Testis (tissue), 3 donors: Measurements from ENCODE around the gene TRIM38. TPM values are rescaled to one million over a fixed set of nuclear protein-coding genes. Genes with fewer than 3 reads are reported as not detected.

Experiments
- DNase-seq: peaks from one replicate; pipeline ENCODE4 v3.0.0-alpha.2; 2019
- H3K27ac ChIP-seq, 2 donors: fragments of 200-600 bp; sonication (generic); one replicate each; pipeline ENCODE4 v1.5.1; 2019
- H3K27me3 ChIP-seq: fragments of 200-600 bp; sonication (generic); one replicate; pipeline ENCODE4 v1.5.1; 2019
- H3K36me3 ChIP-seq: fragments of 200-600 bp; sonication (generic); one replicate; pipeline ENCODE4 v1.5.1; 2017; ENCODE audit warnings: low read depth; ENCODE audit errors: missing control alignments
- H3K4me1 ChIP-seq: fragments of 200-600 bp; sonication (generic); one replicate; pipeline ENCODE4 v1.5.1; 2019
- H3K4me3 ChIP-seq, 2 donors: fragments of 200-600 bp; sonication (generic); one replicate each; pipeline ENCODE4 v1.5.1; 2017 to 2019
- H3K9me3 ChIP-seq: fragments of 200-600 bp; sonication (generic); one replicate; pipeline ENCODE4 v1.5.1; 2017
- CTCF ChIP-seq, 3 experiments: fragments of 450-650 bp in 2 of 3; fragments of 200-600 bp in 1 of 3; sonication (generic) in 1 of 3; IDR thresholded peaks; one replicate each; pipeline ENCODE4 v1.5.1; 2016 to 2019; ENCODE audit warnings: antibody characterized with exemption in 3 of 3, mild to moderate bottlenecking in 2 of 3, moderate library complexity in 1 of 3
- POLR2A ChIP-seq: fragments of 450-650 bp; IDR thresholded peaks from one replicate; pipeline ENCODE4 v1.6.1; 2017; ENCODE audit warnings: antibody characterized with exemption, mild to moderate bottlenecking, moderate library complexity
- WGBS, 2 donors: methylation state at CpG; one replicate each; pipeline ENCODE4 v1.1.5; 2018; 5-methylcytosine and 5-hydroxymethylcytosine counted together
- intact Hi-C: fragments of 100-400 bp; cut with DNase I; formaldehyde crosslinking; loops from one replicate; pipeline ENCODE4 v1.15.1; 2023; ENCODE audit warnings: low total_unique reads
- polyA plus RNA-seq: library from polyadenylated mRNA; stranded (reverse); fragments of 350-450 nt; fragmentation: Illumina TruSeq; extraction: RNeasy Lipid Tissue Mini Kit (QIAGEN cat#74804); gene quantifications from one replicate; pipeline ENCODE4 v1.2.3, GENCODE V29; 2014; ENCODE audit warnings: low read depth, low replicate concordance; ENCODE audit not compliant: insufficient read depth
- total RNA-seq, 2 donors: library from RNA; depleted of rRNA; stranded (reverse); fragments of >200 nt; gene quantifications; one replicate each; pipeline ENCODE4 v1.2.3, GENCODE V29; 2016

TRIM38 gene
- total and polyA plus RNA-seq, 3 donors from 2014 or later, result 3.2 to 9.1 (median 5.3) TPM

- WGBS, 2 donors, result 16 to 19% methylated on average over 5 of the region's 5 CpGs
- Histone ChIP-seq H3K9me3 (no peaks in the 10 kb centered on the region), H3K27me3 (no peaks in the 10 kb centered on the region), H3K4me1 (no peaks in the 10 kb centered on the region), H3K36me3 (no peaks in the 10 kb centered on the region), H3K4me3 (peak overlapping the region; percentile 54 to 82), H3K27ac (peak overlapping the region in 1 of 2 donors; percentile 96)
- TF ChIP-seq CTCF (IDR thresholded peaks at IDR 0.05) (no peak), POLR2A (no peak)
- DNase-seq, result no peak
- intact Hi-C loops, result no loop called here
These were observed 57.3 kb downstream of the TRIM38 start for GRCh38 chr6:26019967-26020328.

GRCh38 chr6:26020329-26021000, 57.9 kb downstream of the TRIM38 start:
- WGBS, 2 donors, result 0 to 1% methylated on average over 30 to 45 of the region's 45 CpGs
- peak overlapping the region; percentile 54 to 82 for H3K4me3 ChIP-seq
- intact Hi-C loops, result no loop called here
- H3K27me3 ChIP-seq, result no peaks in the 10 kb centered on the region
- TF ChIP-seq POLR2A, result peak; percentile 98
- TF ChIP-seq CTCF (IDR thresholded peaks at IDR 0.05), result no peak
- H3K36me3 ChIP-seq, result no peaks in the 10 kb centered on the region
- peak overlapping the region; percentile 88 to 96 for H3K27ac ChIP-seq
- peak; percentile 93 for DNase-seq
- H3K9me3 ChIP-seq, result no peaks in the 10 kb centered on the region
- H3K4me1 ChIP-seq, result no peaks in the 10 kb centered on the region

- Histone ChIP-seq H3K4me3 (peak overlapping the region; percentile 54 to 82), H3K27ac (peak overlapping the region; percentile 88 to 96), H3K4me1 (peaks cover 4% of the 10 kb centered on the region), H3K27me3 (no peaks in the 10 kb centered on the region), H3K9me3 (no peaks in the 10 kb centered on the region), H3K36me3 (no peaks in the 10 kb centered on the region)
- no peak for TF ChIP-seq POLR2A
- no peak for TF ChIP-seq CTCF (IDR thresholded peaks at IDR 0.05)
- intact Hi-C loops, result no loop called here
- 1% methylated on average over 23 of the region's 23 CpGs for WGBS, 2 donors
- peak; percentile 57 for DNase-seq
These were observed 58.4 kb downstream of the TRIM38 start for GRCh38 chr6:26021001-26021349.

- peak overlapping the region; percentile 54 to 82 for H3K4me3 ChIP-seq
- WGBS, 2 donors, result 0 to 1% methylated on average over 29 to 39 of the region's 39 CpGs
- peak overlapping the region; percentile 88 to 96 for H3K27ac ChIP-seq
- H3K9me3 ChIP-seq, result no peaks in the 10 kb centered on the region
- intact Hi-C loops, result no loop called here
- no peaks in the 10 kb centered on the region for H3K27me3 ChIP-seq
- H3K4me1 ChIP-seq, result peaks cover 4% of the 10 kb centered on the region
- no peaks in the 10 kb centered on the region for H3K36me3 ChIP-seq
- TF ChIP-seq CTCF (IDR thresholded peaks at IDR 0.05) (no peak), POLR2A (no peak)
- DNase-seq, result peak; percentile 96
These were observed 58.9 kb downstream of the TRIM38 start for GRCh38 chr6:26021350-26022131.
